GM06990 (cell line): ENCODE data around the gene MAST1.

ENCODE experiments used
- DNase-seq: peaks from one replicate; pipeline ENCODE4 v3.0.0-alpha.2; 2011; ENCODE audit not compliant: insufficient read length; ENCODE audit errors: extremely low read depth
- H3K27me3 ChIP-seq: replicated peaks from 2 replicates; pipeline ENCODE4 v1.6.0; 2011; ENCODE audit warnings: low read length; ENCODE audit not compliant: control insufficient read depth, insufficient read depth
- H3K36me3 ChIP-seq: 2 replicates; pipeline ENCODE4 v1.5.1; 2011; ENCODE audit warnings: low read length; ENCODE audit not compliant: control insufficient read depth, insufficient read depth
- H3K4me3 ChIP-seq: replicated peaks from 2 replicates; pipeline ENCODE4 v1.5.1; 2011; ENCODE audit warnings: low read depth, mild to moderate bottlenecking, control low read depth, low read length
- TF ChIP-seq, protein P1 (sequence below): IDR thresholded peaks from 2 replicates; pipeline ENCODE4 v1.5.1; 2011; ENCODE audit warnings: low read length, control low read depth, mild to moderate bottlenecking, inconsistent platforms; ENCODE audit not compliant: insufficient read depth, poor library complexity, severe bottlenecking

MAST1 gene

DNA sequence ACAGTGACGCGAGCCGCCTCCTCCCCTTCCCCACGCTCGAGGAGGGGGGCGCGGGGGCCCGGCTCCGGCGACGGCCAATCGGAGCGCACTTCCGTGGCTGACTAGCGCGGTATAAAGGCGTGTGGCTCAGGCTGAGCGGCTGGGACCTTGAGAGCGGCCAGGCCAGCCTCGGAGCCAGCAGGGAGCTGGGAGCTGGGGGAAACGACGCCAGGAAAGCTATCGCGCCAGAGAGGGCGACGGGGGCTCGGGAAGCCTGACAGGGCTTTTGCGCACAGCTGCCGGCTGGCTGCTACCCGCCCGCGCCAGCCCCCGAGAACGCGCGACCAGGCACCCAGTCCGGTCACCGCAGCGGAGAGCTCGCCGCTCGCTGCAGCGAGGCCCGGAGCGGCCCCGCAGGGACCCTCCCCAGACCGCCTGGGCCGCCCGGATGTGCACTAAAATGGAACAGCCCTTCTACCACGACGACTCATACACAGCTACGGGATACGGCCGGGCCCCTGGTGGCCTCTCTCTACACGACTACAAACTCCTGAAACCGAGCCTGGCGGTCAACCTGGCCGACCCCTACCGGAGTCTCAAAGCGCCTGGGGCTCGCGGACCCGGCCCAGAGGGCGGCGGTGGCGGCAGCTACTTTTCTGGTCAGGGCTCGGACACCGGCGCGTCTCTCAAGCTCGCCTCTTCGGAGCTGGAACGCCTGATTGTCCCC is 46.8 kb upstream of the MAST1 start, which contains the start of gene JUNB:
Gene JUNB (plus strand): TSS at position 142 of the 706 bp plus-strand sequence. CDS start 286 bp downstream, at position 428.
- TF ChIP-seq, protein P1, sequence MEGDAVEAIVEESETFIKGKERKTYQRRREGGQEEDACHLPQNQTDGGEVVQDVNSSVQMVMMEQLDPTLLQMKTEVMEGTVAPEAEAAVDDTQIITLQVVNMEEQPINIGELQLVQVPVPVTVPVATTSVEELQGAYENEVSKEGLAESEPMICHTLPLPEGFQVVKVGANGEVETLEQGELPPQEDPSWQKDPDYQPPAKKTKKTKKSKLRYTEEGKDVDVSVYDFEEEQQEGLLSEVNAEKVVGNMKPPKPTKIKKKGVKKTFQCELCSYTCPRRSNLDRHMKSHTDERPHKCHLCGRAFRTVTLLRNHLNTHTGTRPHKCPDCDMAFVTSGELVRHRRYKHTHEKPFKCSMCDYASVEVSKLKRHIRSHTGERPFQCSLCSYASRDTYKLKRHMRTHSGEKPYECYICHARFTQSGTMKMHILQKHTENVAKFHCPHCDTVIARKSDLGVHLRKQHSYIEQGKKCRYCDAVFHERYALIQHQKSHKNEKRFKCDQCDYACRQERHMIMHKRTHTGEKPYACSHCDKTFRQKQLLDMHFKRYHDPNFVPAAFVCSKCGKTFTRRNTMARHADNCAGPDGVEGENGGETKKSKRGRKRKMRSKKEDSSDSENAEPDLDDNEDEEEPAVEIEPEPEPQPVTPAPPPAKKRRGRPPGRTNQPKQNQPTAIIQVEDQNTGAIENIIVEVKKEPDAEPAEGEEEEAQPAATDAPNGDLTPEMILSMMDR = peak; percentile 8
- H3K36me3 ChIP-seq = no peaks in the 10 kb centered on the region
- H3K27me3 ChIP-seq = no peaks in the 10 kb centered on the region
- H3K4me3 ChIP-seq = peak within 1 kb of the TSS; percentile 96
- peak; percentile 97 for DNase-seq

DNA sequence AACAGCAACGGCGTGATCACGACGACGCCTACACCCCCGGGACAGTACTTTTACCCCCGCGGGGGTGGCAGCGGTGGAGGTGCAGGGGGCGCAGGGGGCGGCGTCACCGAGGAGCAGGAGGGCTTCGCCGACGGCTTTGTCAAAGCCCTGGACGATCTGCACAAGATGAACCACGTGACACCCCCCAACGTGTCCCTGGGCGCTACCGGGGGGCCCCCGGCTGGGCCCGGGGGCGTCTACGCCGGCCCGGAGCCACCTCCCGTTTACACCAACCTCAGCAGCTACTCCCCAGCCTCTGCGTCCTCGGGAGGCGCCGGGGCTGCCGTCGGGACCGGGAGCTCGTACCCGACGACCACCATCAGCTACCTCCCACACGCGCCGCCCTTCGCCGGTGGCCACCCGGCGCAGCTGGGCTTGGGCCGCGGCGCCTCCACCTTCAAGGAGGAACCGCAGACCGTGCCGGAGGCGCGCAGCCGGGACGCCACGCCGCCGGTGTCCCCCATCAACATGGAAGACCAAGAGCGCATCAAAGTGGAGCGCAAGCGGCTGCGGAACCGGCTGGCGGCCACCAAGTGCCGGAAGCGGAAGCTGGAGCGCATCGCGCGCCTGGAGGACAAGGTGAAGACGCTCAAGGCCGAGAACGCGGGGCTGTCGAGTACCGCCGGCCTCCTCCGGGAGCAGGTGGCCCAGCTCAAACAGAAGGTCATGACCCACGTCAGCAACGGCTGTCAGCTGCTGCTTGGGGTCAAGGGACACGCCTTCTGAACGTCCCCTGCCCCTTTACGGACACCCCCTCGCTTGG is 46.1 kb upstream of the MAST1 start:
- Histone ChIP-seq H3K27me3 (no peaks in the 10 kb centered on the region), H3K36me3 (no peaks in the 10 kb centered on the region), H3K4me3 (peak overlapping the region; percentile 96)
- peak; percentile 91 for DNase-seq
- TF ChIP-seq, protein P1 = no peak

GRCh38 chr19:12792853-12793289 is 45.4 kb upstream of the MAST1 start:
- DNase-seq = no peak
- Histone ChIP-seq H3K4me3 (peak overlapping the region; percentile 96), H3K27me3 (no peaks in the 10 kb centered on the region), H3K36me3 (no peaks in the 10 kb centered on the region)
- TF ChIP-seq, protein P1 = no peak

- peak; percentile 98 for DNase-seq
- peak overlapping the region; percentile 96 for H3K4me3 ChIP-seq
- H3K36me3 ChIP-seq = no peaks in the 10 kb centered on the region
- TF ChIP-seq, protein P1 = no peak
- no peaks in the 10 kb centered on the region for H3K27me3 ChIP-seq
Measured at GRCh38 chr19:12793290-12794195, 44.8 kb upstream of the MAST1 start.

GRCh38 chr19:12794196-12794941 is 43.9 kb upstream of the MAST1 start:
- TF ChIP-seq, protein P1 = no peak
- H3K4me3 ChIP-seq = peak overlapping the region; percentile 96
- no peak for DNase-seq

More at GRCh38 chr19:12794196-12794941, 43.9 kb upstream of the MAST1 start:
- H3K36me3 ChIP-seq = no peaks in the 10 kb centered on the region; the same call in 1 of the 2 replicates
- no peaks in the 10 kb centered on the region for H3K27me3 ChIP-seq
